IPS-18c (cell line): ENCODE results near the gene RBFOX2.

Experiments used
- H3K4me3 ChIP-seq: 2 replicates; pipeline ENCODE4 v1.7.0; 2013; ENCODE audit warnings: low read depth, mild to moderate bottlenecking, low read length, moderate library complexity; ENCODE audit not compliant: insufficient read depth
- H3K9me3 ChIP-seq: one replicate; pipeline ENCODE4 v1.6.1; 2013; ENCODE audit warnings: mild to moderate bottlenecking, low read length, moderate library complexity; ENCODE audit not compliant: control insufficient read depth, insufficient read depth

RBFOX2 gene

GRCh38 chr22:35966314-35967045, 62.1 kb downstream of the RBFOX2 start:
- H3K9me3 ChIP-seq = no peaks in the 10 kb centered on the region
- H3K4me3 ChIP-seq = no peak overlapping the region

DNA sequence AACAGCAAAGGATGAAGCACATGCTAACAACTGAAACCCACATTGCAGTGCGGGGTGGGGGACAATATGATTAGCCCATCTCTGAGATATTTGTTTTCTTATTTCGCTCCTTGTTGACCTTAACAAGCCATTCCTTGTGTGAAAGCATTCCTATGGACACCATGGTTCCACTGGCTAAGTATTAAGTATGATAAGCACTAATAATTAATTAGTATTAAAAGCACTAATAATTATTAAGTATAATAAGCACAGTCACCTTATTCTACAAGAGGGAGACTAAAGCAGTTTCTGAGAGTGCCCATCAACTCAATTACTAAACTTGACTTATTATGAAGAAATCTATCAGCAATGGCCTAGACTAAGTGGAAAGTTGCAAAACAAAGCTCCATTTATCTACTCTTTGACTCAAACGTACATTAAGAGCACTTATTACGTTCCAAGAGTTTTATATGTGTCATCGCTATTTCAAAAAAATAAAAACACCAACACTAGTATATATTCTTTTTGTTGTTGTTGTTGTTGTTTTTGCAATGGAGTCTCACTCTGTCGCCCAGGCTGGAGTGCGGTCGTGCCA, 65.3 kb downstream of the RBFOX2 start:
- Histone ChIP-seq H3K9me3 (no peaks in the 10 kb centered on the region), H3K4me3 (no peak overlapping the region)

DNA sequence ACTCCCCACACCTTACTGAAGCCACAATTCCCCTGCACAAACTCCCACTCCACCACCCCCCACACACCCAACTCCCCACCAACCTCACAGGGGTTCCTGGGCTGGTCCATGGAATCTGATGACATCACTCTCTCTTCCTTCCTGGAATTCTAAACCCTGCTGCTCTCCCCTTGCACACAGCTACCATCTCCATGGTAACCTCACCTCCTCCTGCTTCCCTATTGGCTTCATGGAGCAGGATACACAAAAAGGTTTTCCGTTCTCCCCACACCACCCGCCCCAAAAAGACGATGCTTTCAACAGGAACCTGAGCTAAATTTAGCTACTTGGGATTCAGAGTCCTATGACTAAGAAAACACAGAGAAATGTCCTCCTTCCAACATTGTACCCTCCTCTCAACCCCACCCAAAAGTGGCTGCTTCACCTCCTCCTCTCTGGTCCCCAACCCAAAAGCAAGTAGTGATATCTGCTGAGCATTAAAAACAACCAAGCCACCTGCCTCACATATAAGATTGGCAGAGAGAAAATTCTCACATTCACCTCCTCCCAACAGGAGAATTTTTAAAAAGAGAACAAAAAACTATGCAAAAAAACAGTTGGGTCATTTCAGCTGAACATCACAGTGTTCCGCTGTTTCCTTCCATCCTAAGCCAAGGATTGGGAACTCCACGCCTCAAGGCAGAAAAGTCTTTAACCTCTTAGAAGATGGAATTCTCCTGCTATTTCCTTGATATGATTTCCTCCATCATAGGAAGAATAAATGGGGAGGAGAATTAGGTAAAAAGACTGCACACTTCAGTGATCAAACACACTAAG, 66.9 kb downstream of the RBFOX2 start:
- Histone ChIP-seq H3K9me3 (no peaks in the 10 kb centered on the region), H3K4me3 (no peak overlapping the region)

DNA sequence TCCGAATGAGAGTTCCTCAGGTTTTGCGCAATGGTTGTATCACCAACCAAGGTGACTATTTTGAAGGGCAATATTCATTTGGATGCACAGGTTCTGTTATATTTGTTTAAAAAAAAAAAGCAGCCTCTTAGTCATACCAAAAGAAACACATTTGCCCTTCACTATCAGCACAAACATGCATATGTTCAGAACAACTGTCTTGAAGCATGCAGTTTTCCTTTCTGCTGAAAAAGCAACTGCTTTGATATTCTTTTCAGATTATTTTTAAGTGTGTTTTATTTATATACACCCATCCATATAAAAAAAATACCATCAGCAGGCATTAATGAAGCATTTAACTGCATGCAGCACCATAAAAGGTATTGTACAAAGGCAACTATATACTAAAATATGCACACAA, 67.8 kb downstream of the RBFOX2 start:
- Histone ChIP-seq H3K9me3 (no peaks in the 10 kb centered on the region), H3K4me3 (no peak overlapping the region)

- Histone ChIP-seq H3K9me3 (no peaks in the 10 kb centered on the region), H3K4me3 (no peak overlapping the region)
Observed at GRCh38 chr22:35959121-35959800, 69.4 kb downstream of the RBFOX2 start.

DNA sequence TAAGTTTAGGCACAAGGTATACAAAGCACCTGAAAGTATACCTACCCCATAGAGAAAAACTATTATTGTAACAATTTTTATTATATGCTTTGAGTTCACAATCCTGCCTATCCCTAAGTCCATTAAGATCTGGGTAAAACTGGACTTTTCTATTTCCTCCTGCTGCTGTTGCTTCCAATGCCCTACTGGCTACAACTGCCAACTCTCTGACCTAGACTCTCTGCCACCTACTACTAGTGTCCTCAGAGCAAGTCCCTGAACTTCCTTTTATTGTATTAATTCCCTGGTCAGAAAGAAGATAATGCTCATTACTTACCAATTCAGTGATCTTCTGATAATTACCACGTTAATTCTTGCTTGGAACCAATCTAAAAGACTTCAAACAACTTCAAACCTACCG, 70.3 kb downstream of the RBFOX2 start:
- Histone ChIP-seq H3K4me3 (no peak overlapping the region), H3K9me3 (no peaks in the 10 kb centered on the region)

- no peak overlapping the region for H3K4me3 ChIP-seq
- H3K9me3 ChIP-seq = no peaks in the 10 kb centered on the region
Observed at GRCh38 chr22:35957589-35957988, 71.0 kb downstream of the RBFOX2 start.

DNA sequence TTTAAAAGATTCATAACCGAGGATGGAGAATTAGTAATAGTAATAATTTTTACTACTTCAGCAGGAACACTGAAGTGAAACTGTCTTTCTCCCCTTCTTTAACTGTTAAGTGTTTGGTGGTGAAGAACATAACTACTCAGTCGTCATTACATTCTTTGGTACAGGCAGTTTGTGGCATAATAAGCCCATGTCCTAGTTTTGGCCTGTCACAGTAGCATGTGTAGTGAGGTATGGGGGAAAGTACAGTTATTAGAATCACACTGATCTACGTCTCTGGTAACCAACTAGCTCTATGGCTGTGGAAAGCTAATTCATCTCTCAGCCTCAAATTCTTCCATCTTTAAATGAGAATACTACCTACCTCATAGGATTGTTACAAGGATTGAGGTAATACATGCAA, 71.8 kb downstream of the RBFOX2 start:
- no peaks in the 10 kb centered on the region for H3K9me3 ChIP-seq
- H3K4me3 ChIP-seq = no peak overlapping the region

DNA sequence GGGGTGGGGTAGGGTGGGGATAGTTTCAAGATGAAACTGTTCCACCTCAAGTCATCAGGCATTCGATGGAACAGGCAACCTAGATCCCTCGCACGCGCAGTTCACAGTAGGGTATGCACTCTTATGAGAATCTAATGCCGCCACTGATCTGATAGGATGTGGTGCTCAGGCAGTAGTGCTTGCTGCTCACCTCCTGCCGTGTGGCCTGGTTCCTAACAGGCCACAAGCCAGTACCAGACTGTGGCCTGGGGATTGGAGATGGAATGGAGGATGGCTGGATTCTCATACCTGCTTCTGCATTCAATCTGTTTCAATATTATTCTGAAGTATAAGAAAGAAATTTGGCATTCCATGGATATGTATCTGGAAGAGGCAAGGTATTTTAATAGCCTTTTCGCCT, 73.1 kb downstream of the RBFOX2 start:
- Histone ChIP-seq H3K4me3 (no peak overlapping the region), H3K9me3 (no peaks in the 10 kb centered on the region)

DNA sequence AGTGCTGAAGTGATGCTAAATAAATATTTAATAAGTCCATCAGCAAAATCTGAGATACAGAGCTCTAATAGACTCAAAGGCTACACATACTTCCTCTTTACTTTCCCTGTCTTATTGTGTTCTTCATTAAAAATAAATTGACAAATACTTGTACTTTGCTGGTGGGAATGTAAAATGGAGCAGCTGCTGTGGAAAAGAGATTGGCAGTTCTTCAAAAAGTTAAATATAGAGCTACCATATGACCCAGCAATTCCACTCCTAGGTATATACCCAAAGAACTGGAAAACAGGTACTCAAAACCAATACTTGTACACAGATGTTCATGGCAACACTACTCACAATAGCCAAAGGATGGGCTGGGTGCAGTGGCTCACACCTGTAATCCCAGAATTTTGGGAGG, 76.0 kb downstream of the RBFOX2 start:
- Histone ChIP-seq H3K4me3 (no peak overlapping the region), H3K9me3 (no peaks in the 10 kb centered on the region)

DNA sequence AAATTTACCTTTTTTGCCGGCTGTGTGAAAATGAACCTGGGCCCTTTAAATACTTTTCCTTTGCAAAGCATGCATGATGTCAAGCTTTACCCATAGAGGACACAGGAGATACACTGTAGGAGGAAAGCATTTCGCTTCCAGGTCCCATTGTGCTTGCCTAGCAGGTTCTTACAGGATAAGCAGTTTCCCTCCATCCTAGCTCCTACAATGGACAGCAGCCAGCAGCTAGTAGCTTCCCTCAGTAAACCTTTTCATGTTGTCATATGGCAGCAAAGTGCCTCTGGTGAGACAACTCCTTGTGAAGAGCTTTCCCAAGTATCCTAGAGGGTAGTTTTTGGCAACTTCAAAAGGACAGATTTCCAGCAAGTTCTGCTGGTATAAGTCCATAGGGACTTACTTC, 78.4 kb downstream of the RBFOX2 start:
- Histone ChIP-seq H3K9me3 (no peaks in the 10 kb centered on the region), H3K4me3 (no peak overlapping the region)

DNA sequence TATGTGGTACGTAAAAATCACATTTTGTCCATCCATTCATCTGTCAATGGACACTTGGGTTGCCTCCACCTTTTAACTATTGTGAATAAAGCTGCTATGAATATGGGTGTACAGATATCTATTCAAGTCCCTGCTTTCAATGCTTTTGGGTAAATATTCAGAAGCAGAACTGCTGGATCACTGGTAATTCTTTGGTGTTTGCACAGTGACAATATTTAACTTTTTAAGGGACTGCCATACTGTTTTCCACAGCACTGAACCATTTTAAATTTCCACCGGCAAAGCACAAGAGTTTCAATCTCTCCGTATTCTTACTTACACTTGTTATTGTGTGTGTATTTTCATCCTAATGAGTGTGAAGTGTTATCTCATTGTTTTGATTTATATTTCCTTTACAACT, 79.4 kb downstream of the RBFOX2 start:
- Histone ChIP-seq H3K9me3 (no peaks in the 10 kb centered on the region), H3K4me3 (no peak overlapping the region)

DNA sequence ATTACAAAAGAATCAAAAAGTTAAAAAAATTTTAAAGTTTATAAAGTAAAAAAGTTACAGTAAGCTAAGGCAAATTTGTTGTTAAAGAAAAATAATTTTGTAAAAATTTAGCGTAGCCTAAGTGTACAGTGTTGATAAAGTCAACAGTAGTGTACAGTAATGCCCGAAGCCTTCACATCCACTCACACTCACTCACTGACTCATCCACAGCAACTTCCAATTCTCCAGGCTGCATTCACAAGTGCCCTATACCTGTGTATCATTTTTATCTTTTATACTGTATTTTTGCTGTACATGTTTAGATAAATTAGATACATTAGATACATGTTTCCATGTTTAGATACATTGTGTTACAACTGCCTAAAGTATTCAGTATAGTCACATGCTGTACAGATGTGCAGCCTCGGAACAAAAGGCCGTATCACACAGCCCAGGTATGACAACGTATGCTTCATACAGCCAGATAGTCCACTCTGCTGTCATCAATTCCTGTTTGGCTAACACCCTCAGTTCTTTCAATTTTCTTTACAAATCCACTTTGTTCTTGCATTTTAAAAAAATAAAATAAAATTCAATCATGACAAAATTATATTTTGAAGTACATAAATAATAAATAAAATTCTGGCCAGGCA, 80.7 kb downstream of the RBFOX2 start:
- Histone ChIP-seq H3K9me3 (no peaks in the 10 kb centered on the region), H3K4me3 (no peak overlapping the region)

GRCh38 chr22:35944458-35944857, 84.2 kb downstream of the RBFOX2 start:
- H3K9me3 ChIP-seq = no peaks in the 10 kb centered on the region
- H3K4me3 ChIP-seq = no peak overlapping the region

DNA sequence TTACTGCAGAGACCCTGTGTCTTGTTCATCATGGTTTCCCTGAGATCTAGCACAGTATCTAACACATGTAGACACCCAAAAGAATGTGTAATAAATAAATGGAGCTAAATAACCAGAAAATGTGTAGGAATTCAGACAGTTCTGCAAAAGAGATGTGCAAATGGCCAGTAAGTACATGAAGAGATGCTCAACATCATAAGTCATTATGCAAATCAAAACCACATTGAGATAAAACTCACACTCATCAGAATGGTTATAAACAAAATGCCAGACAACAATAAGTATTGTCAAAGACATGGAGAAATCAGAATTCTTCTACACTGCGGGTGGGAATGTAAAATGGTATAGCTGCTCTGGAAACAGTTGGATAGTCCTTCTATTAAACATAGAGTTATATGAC, 88.5 kb downstream of the RBFOX2 start:
- Histone ChIP-seq H3K9me3 (no peaks in the 10 kb centered on the region), H3K4me3 (no peak overlapping the region)

- H3K4me3 ChIP-seq = no peak overlapping the region
- H3K9me3 ChIP-seq = no peaks in the 10 kb centered on the region
Observed at GRCh38 chr22:35938226-35938625, 90.4 kb downstream of the RBFOX2 start.

DNA sequence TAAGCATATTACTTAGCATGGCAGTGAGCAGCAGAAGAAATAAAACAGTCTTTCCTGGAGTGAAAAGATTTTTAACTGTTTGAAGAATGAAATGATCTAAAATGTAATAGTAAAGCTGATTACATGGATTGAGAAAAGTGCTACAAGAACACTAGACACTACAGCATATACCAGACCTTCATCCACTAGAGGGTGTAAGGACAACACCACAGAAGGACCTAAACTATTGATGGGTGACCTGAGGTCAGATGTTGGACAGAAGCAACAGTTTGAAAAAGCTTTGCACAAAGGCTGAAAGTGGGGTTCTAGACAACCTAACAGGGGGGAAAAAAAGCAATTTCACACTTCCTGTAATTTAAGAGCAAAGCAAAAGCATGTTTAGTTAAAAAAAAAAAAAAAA, 97.7 kb downstream of the RBFOX2 start:
- H3K4me3 ChIP-seq = no peak overlapping the region
- no peaks in the 10 kb centered on the region for H3K9me3 ChIP-seq
